Measurements from ENCODE around the gene IPO9. TPM values are rescaled to one million over a fixed set of nuclear protein-coding genes. Genes with fewer than 3 reads are reported as not detected.

IPO9 gene
- total and polyA plus RNA-seq, 10 of the 15 experiments (the other 5 are each of a cell fraction or from before 2014, with no cell fraction given), result 19.1 to 77.3 (median 34.1) TPM

- H3K27ac ChIP-seq (ENCODE audit: control insufficient read depth, insufficient read depth), result no peak overlapping the region
- H3K36me3 ChIP-seq (ENCODE audit: control insufficient read depth in 2 of 2, insufficient read depth in 2 of 2, low read length in 1 of 2), result no peaks in the 10 kb centered on the region
- H3K4me3 ChIP-seq, result no peak overlapping the region
- no peaks in the 10 kb centered on the region for H3K79me2 ChIP-seq (ENCODE audit: control insufficient read depth, insufficient read depth, low read length)
- H2AFZ ChIP-seq (ENCODE audit: control insufficient read depth, low read depth, low read length), result peak overlapping the region; percentile 85
- ChIA-PET POLR2A (interaction anchor here (0.7 to 0.9 kb wide), 4 partner anchors 11 to 219 kb away, joined by 3 to 8 read pairs (median 3); no protein-coding TSS in a partner anchor), RAD21 (ENCODE audit: unreplicated experiment) (interaction anchor here (0.6 to 4.5 kb wide), 16 partner anchors 10 to 326 kb away, joined by 3 to 62 read pairs (median 5); partner anchors contain the start of genes ELF3, RNPEP and TIMM17A), CTCF (interaction anchor here (0.6 to 10.2 kb wide), 50 partner anchors 8 to 789 kb away, joined by 3 to 233 read pairs (median 5); partner anchors contain the start of genes ELF3, LMOD1, RNPEP and TIMM17A), SMC1A (ENCODE audit: uncharacterized antibody, unreplicated experiment) (interaction anchor here (0.7 to 4.9 kb wide), 21 partner anchors 9 to 224 kb away, joined by 3 to 68 read pairs (median 5); no protein-coding TSS in a partner anchor)
- 11% methylated on average over 10 of the region's 10 CpGs for WGBS (ENCODE audit: insufficient coverage, insufficient replicate concordance, low lambda C conversion rate, missing lambda C conversion rate)
- H3K27me3 ChIP-seq (replicated peaks in 1 of 2; ENCODE audit: control insufficient read depth in 2 of 2, insufficient read depth in 2 of 2, low read length in 1 of 2), result no peaks in the 10 kb centered on the region
- intact Hi-C loops (cut with micrococcal nuclease; ENCODE audit: unreplicated experiment) (loop anchor here (1.0 to 2.0 kb wide), 2 partner anchors 76 to 223 kb away; no protein-coding TSS in a partner anchor), in situ Hi-C loops (cut with MboI) (no loop called here)
- ATAC-seq (peak; percentile 98), DNase-seq (ENCODE audit: low read depth, low spot score) (peak; percentile 40), FAIRE-seq (peak; percentile 96)
- peak overlapping the region; percentile 72 for H3K4me2 ChIP-seq (ENCODE audit: control insufficient read depth, insufficient read depth)
- H3K9me3 ChIP-seq (replicated peaks; ENCODE audit: control insufficient read depth, insufficient read depth, low read length), result no peaks in the 10 kb centered on the region
- H3K4me1 ChIP-seq (ENCODE audit: control insufficient read depth, insufficient read depth, low read length), result no peaks in the 10 kb centered on the region
- BruUV-seq (replicated peaks), result no TSS peak
- H4K20me1 ChIP-seq (ENCODE audit: control insufficient read depth, insufficient read depth), result no peaks in the 10 kb centered on the region
- H3K9ac ChIP-seq (ENCODE audit: control insufficient read depth, insufficient read depth, low read length), result no peak overlapping the region
- TF ChIP-seq CREB1 (IDR thresholded peaks at IDR 0.05; ENCODE audit: low read depth), result peak; percentile 80; the same call in 1 of the 2 replicates
- no peak for TF ChIP-seq LARP7 (IDR thresholded peaks at IDR 0.05)
- no peak for TF ChIP-seq PAX8 (IDR thresholded peaks at IDR 0.05)
- 0 out of 2 replicates have a peak, but pooled peaks have one; percentile 61 for TF ChIP-seq TCF12 (IDR thresholded peaks at IDR 0.05; ENCODE audit: low read depth, low read length)
- TF ChIP-seq, protein P1, sequence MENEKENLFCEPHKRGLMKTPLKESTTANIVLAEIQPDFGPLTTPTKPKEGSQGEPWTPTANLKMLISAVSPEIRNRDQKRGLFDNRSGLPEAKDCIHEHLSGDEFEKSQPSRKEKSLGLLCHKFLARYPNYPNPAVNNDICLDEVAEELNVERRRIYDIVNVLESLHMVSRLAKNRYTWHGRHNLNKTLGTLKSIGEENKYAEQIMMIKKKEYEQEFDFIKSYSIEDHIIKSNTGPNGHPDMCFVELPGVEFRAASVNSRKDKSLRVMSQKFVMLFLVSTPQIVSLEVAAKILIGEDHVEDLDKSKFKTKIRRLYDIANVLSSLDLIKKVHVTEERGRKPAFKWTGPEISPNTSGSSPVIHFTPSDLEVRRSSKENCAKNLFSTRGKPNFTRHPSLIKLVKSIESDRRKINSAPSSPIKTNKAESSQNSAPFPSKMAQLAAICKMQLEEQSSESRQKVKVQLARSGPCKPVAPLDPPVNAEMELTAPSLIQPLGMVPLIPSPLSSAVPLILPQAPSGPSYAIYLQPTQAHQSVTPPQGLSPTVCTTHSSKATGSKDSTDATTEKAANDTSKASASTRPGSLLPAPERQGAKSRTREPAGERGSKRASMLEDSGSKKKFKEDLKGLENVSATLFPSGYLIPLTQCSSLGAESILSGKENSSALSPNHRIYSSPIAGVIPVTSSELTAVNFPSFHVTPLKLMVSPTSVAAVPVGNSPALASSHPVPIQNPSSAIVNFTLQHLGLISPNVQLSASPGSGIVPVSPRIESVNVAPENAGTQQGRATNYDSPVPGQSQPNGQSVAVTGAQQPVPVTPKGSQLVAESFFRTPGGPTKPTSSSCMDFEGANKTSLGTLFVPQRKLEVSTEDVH (IDR thresholded peaks at IDR 0.05; ENCODE audit: low read depth, partially characterized antibody), result no peak
- TF ChIP-seq YBX1 (IDR thresholded peaks at IDR 0.05), result no peak
- no peak for TF ChIP-seq NFIC (IDR thresholded peaks at IDR 0.05; ENCODE audit: low read depth, low read length)
- peak in 1 of 2 experiments; percentile 23; a peak in 1 of 4 replicates for TF ChIP-seq ETV6 (conservative IDR thresholded peaks at IDR 0.05 in 1 of 2, IDR thresholded peaks at IDR 0.05 in 1 of 2; ENCODE audit: borderline replicate concordance in 1 of 2, low read depth in 1 of 2)
- peak; percentile 87 for TF ChIP-seq RAD21 (IDR thresholded peaks at IDR 0.05; ENCODE audit: insufficient read depth, low read depth, low read length)
- TF ChIP-seq CREM (IDR thresholded peaks at IDR 0.05; ENCODE audit: low read depth), result peak; percentile 67; the same call in 1 of the 2 replicates
- TF ChIP-seq MEF2A (IDR thresholded peaks at IDR 0.05; ENCODE audit: insufficient read depth, low read depth, low read length), result 0 out of 2 replicates have a peak, but pooled peaks have one; percentile 6
- peak; percentile 43 to 51; a peak in 2 of 4 replicates for TF ChIP-seq IKZF2 (IDR thresholded peaks at IDR 0.05)
- TF ChIP-seq ZNF274 (IDR thresholded peaks at IDR 0.05; ENCODE audit: insufficient read depth, insufficient read length), result no peak
- no peak for TF ChIP-seq NR2C2 (IDR thresholded peaks at IDR 0.05; ENCODE audit: borderline replicate concordance, control insufficient read depth, insufficient read length, low read depth)
- TF ChIP-seq FOXK2 (IDR thresholded peaks at IDR 0.05), result no peak
- TF ChIP-seq ZNF592 (IDR thresholded peaks at IDR 0.05), result no peak
These were observed 67.2 kb downstream of the IPO9 start for GRCh38 chr1:201895913-201896807.

Data from GM12878 (cell line).